DOHH2 (cell line): ENCODE data around the gene EFNB1.

Experiments
- H3F3A ChIP-seq: fragments of 200-600 bp; sonication (generic), shearing (Covaris generic); 2 replicates; pipeline ENCODE4 v1.6.0; 2016; ENCODE audit warnings: antibody characterized with exemption, mild to moderate bottlenecking; ENCODE audit not compliant: control insufficient read depth, insufficient read depth
- H3K27ac ChIP-seq: fragments of 200-600 bp; sonication (generic); 2 replicates; pipeline ENCODE4 v1.5.1; 2014; ENCODE audit warnings: low read depth, mild to moderate bottlenecking, low read length, moderate library complexity
- H3K27me3 ChIP-seq: fragments of 200-600 bp; sonication (generic); 2 replicates; pipeline ENCODE4 v1.6.1; 2014; ENCODE audit warnings: mild to moderate bottlenecking, low read length, mixed read lengths; ENCODE audit not compliant: control insufficient read depth
- H3K36me3 ChIP-seq: fragments of 200-600 bp; sonication (generic); 2 replicates; pipeline ENCODE4 v1.6.1; 2014; ENCODE audit warnings: mild to moderate bottlenecking, low read length, moderate library complexity, mixed read lengths; ENCODE audit not compliant: control insufficient read depth
- H3K4me1 ChIP-seq: fragments of 200-600 bp; sonication (generic); 2 replicates; pipeline ENCODE4 v1.6.1; 2014; ENCODE audit warnings: mild to moderate bottlenecking, low read length, mixed read lengths; ENCODE audit not compliant: control insufficient read depth
- H3K4me2 ChIP-seq: fragments of 200-600 bp; sonication (generic); 2 replicates; pipeline ENCODE4 v1.6.0; 2014; ENCODE audit warnings: mild to moderate bottlenecking, low read length, moderate library complexity
- H3K4me3 ChIP-seq: fragments of 200-600 bp; sonication (generic); 2 replicates; pipeline ENCODE4 v1.5.1; 2014; ENCODE audit warnings: mild to moderate bottlenecking, low read length, mixed read lengths
- H3K79me2 ChIP-seq: fragments of 200-600 bp; sonication (generic); 2 replicates; pipeline ENCODE4 v1.6.1; 2014; ENCODE audit warnings: mild to moderate bottlenecking, low read length, mixed read lengths; ENCODE audit not compliant: control insufficient read depth
- H3K9me2 ChIP-seq: fragments of 200-600 bp; sonication (generic); replicated peaks from 2 replicates; pipeline ENCODE4 v1.6.1; 2014; ENCODE audit warnings: mild to moderate bottlenecking, low read length, mixed read lengths; ENCODE audit not compliant: control insufficient read depth
- H3K9me3 ChIP-seq: fragments of 200-600 bp; sonication (generic); 2 replicates; pipeline ENCODE4 v1.6.1; 2014; ENCODE audit warnings: antibody characterized with exemption, low read length, mixed read lengths; ENCODE audit not compliant: control insufficient read depth, insufficient read depth
- H4K20me1 ChIP-seq: fragments of 200-600 bp; sonication (generic); 2 replicates; pipeline ENCODE4 v1.6.0; 2014; ENCODE audit warnings: low read depth, mild to moderate bottlenecking, antibody characterized with exemption, low read length, moderate library complexity; ENCODE audit not compliant: control insufficient read depth, insufficient read depth
- CTCF ChIP-seq: fragments of 200-600 bp; sonication (generic); IDR thresholded peaks from one replicate; pipeline ENCODE4 v1.5.1; 2014; ENCODE audit warnings: antibody characterized with exemption, mild to moderate bottlenecking, low read depth, low read length; ENCODE audit not compliant: poor library complexity, severe bottlenecking
- EZH2phosphoT487 ChIP-seq: fragments of 200-600 bp; sonication (generic); IDR thresholded peaks from 2 replicates; pipeline ENCODE4 v1.6.1; 2017; ENCODE audit warnings: borderline replicate concordance, mild to moderate bottlenecking, antibody characterized with exemption, low read length, moderate library complexity, mixed read lengths

EFNB1 gene

GRCh38 chrX:68834371-68835103, 5.7 kb downstream of the EFNB1 start:
- H3K79me2 ChIP-seq = no peaks in the 10 kb centered on the region
- TF ChIP-seq CTCF (no peak), EZH2phosphoT487 (no peak)
- no peaks in the 10 kb centered on the region for H3K9me3 ChIP-seq
- H3K4me2 ChIP-seq = no peak overlapping the region
- H4K20me1 ChIP-seq = no peaks in the 10 kb centered on the region
- no peaks in the 10 kb centered on the region for H3F3A ChIP-seq
- H3K4me3 ChIP-seq = no peak overlapping the region
- H3K27ac ChIP-seq = no peak overlapping the region
- H3K36me3 ChIP-seq = no peaks in the 10 kb centered on the region
- peaks cover 8% of the 10 kb centered on the region; the same call in 1 of the 2 replicates for H3K4me1 ChIP-seq
- H3K27me3 ChIP-seq = peaks cover 7% of the 10 kb centered on the region; the same call in 1 of the 2 replicates
- no peaks in the 10 kb centered on the region for H3K9me2 ChIP-seq

GRCh38 chrX:68835104-68835442, 6.3 kb downstream of the EFNB1 start:
- Histone ChIP-seq H3K27me3 (peaks cover 3% of the 10 kb centered on the region; the same call in 1 of the 2 replicates), H3F3A (no peaks in the 10 kb centered on the region), H4K20me1 (no peaks in the 10 kb centered on the region), H3K36me3 (no peaks in the 10 kb centered on the region), H3K4me1 (peaks cover 6% of the 10 kb centered on the region; the same call in 1 of the 2 replicates), H3K9me3 (no peaks in the 10 kb centered on the region), H3K9me2 (no peaks in the 10 kb centered on the region), H3K4me3 (no peak overlapping the region), H3K4me2 (no peak overlapping the region), H3K27ac (no peak overlapping the region), H3K79me2 (no peaks in the 10 kb centered on the region)
- TF ChIP-seq CTCF (no peak), EZH2phosphoT487 (no peak)

- Histone ChIP-seq H3K9me2 (no peaks in the 10 kb centered on the region), H3K27ac (no peak overlapping the region), H3K4me2 (no peak overlapping the region), H4K20me1 (no peaks in the 10 kb centered on the region), H3K27me3 (peaks cover 3% of the 10 kb centered on the region; the same call in 1 of the 2 replicates), H3K4me3 (no peak overlapping the region), H3K4me1 (peaks cover 6% of the 10 kb centered on the region; the same call in 1 of the 2 replicates), H3K9me3 (no peaks in the 10 kb centered on the region), H3F3A (no peaks in the 10 kb centered on the region), H3K36me3 (no peaks in the 10 kb centered on the region), H3K79me2 (no peaks in the 10 kb centered on the region)
- TF ChIP-seq CTCF (no peak), EZH2phosphoT487 (no peak)
Measured at GRCh38 chrX:68835468-68835867, 6.6 kb downstream of the EFNB1 start.
